ENCODE measurements around the gene KRTAP1-4. TPM values are rescaled to one million over a fixed set of nuclear protein-coding genes. Genes with fewer than 3 reads are reported as not detected.

KRTAP1-4 gene
- total and polyA plus RNA-seq, 2 experiments from 2014 or later = not detected

- Histone ChIP-seq H3K36me3 (ENCODE audit: low read depth) (no peaks in the 10 kb centered on the region), H3K9ac (no peak within 1 kb of the TSS), H3K27me3 (replicated peaks; ENCODE audit: insufficient read depth) (no peaks in the 10 kb centered on the region), H3K9me2 (ENCODE audit: insufficient read depth) (no peaks in the 10 kb centered on the region), H3K4me2 (ENCODE audit: unreplicated experiment) (no peak within 1 kb of the TSS), H4K20me1 (ENCODE audit: insufficient read depth) (no peaks in the 10 kb centered on the region), H3K9me3 (ENCODE audit: low read depth) (no peaks in the 10 kb centered on the region), H3K4me1 (ENCODE audit: insufficient read depth) (no peaks in the 10 kb centered on the region), H2AFZ (peak within 1 kb of the TSS; percentile 57; the same call in 1 of the 2 replicates), H3K4me3 (no peak within 1 kb of the TSS), H3K79me2 (ENCODE audit: insufficient read depth) (no peaks in the 10 kb centered on the region), H3K27ac (no peak within 1 kb of the TSS), H3F3A (ENCODE audit: insufficient read depth) (no peaks in the 10 kb centered on the region)
- in situ Hi-C loops (cut with MboI) = no loop called here
- no peak for DNase-seq
- WGBS, 2 experiments (ENCODE audit: low coverage in 1 of 2, low lambda C conversion rate in 2 of 2, missing lambda C conversion rate in 2 of 2) = 17 to 27% methylated on average over 3 of the region's 3 CpGs
- TF ChIP-seq EZH2 (IDR thresholded peaks at IDR 0.05; ENCODE audit: insufficient read depth, poor library complexity, severe bottlenecking) (no peak), EZH2phosphoT487 (IDR thresholded peaks at IDR 0.05; ENCODE audit: insufficient read depth, low read depth) (no peak)
Observed at GRCh38 chr17:40984226-40984625, 45.8 kb downstream of the KRTAP1-4 start, which contains the start of gene KRT40. TSS of gene KRT40 (minus strand) at chr17:40984326. CDS start at chr17:40984273, 53 bp downstream.

- no peak for DNase-seq
- Histone ChIP-seq H3K4me1 (ENCODE audit: insufficient read depth) (no peaks in the 10 kb centered on the region), H3K9ac (no peak overlapping the region), H3K9me2 (ENCODE audit: insufficient read depth) (no peaks in the 10 kb centered on the region), H3K36me3 (ENCODE audit: low read depth) (no peaks in the 10 kb centered on the region), H3F3A (ENCODE audit: insufficient read depth) (no peaks in the 10 kb centered on the region), H3K79me2 (ENCODE audit: insufficient read depth) (no peaks in the 10 kb centered on the region), H3K27me3 (replicated peaks; ENCODE audit: insufficient read depth) (no peaks in the 10 kb centered on the region), H3K4me2 (ENCODE audit: unreplicated experiment) (no peak overlapping the region), H4K20me1 (ENCODE audit: insufficient read depth) (no peaks in the 10 kb centered on the region), H3K27ac (no peak overlapping the region), H2AFZ (no peak overlapping the region), H3K4me3 (no peak overlapping the region), H3K9me3 (ENCODE audit: low read depth) (no peaks in the 10 kb centered on the region)
- in situ Hi-C loops (cut with MboI) = no loop called here
- no peak for TF ChIP-seq EZH2phosphoT487 (IDR thresholded peaks at IDR 0.05; ENCODE audit: insufficient read depth, low read depth)
- TF ChIP-seq EZH2 (IDR thresholded peaks at IDR 0.05; ENCODE audit: insufficient read depth, poor library complexity, severe bottlenecking) = no peak
- 51 to 53% methylated on average over 5 of the region's 5 CpGs for WGBS, 2 experiments (ENCODE audit: low coverage in 1 of 2, low lambda C conversion rate in 2 of 2, missing lambda C conversion rate in 2 of 2)
Observed at GRCh38 chr17:40981115-40981514, 48.9 kb downstream of the KRTAP1-4 start.

- 76 to 96% methylated on average over 8 of the region's 8 CpGs for WGBS, 2 experiments (ENCODE audit: low coverage in 1 of 2, low lambda C conversion rate in 2 of 2, missing lambda C conversion rate in 2 of 2)
- Histone ChIP-seq H3K36me3 (ENCODE audit: low read depth) (no peaks in the 10 kb centered on the region), H3K9me3 (ENCODE audit: low read depth) (no peaks in the 10 kb centered on the region), H3K4me3 (no peak overlapping the region), H3K27ac (no peak overlapping the region), H3K4me1 (ENCODE audit: insufficient read depth) (no peaks in the 10 kb centered on the region), H3F3A (ENCODE audit: insufficient read depth) (no peaks in the 10 kb centered on the region), H3K79me2 (ENCODE audit: insufficient read depth) (no peaks in the 10 kb centered on the region), H3K4me2 (ENCODE audit: unreplicated experiment) (no peak overlapping the region), H3K27me3 (replicated peaks; ENCODE audit: insufficient read depth) (no peaks in the 10 kb centered on the region), H3K9ac (no peak overlapping the region), H2AFZ (no peak overlapping the region), H3K9me2 (ENCODE audit: insufficient read depth) (no peaks in the 10 kb centered on the region), H4K20me1 (ENCODE audit: insufficient read depth) (no peaks in the 10 kb centered on the region)
- no peak for DNase-seq
- in situ Hi-C loops (cut with MboI) = no loop called here
- TF ChIP-seq EZH2 (IDR thresholded peaks at IDR 0.05; ENCODE audit: insufficient read depth, poor library complexity, severe bottlenecking) (no peak), EZH2phosphoT487 (IDR thresholded peaks at IDR 0.05; ENCODE audit: insufficient read depth, low read depth) (no peak)
Observed at GRCh38 chr17:40980596-40980995, 49.4 kb downstream of the KRTAP1-4 start.

GRCh38 chr17:40980117-40980516 is 49.9 kb downstream of the KRTAP1-4 start:
- no peaks in the 10 kb centered on the region for H4K20me1 ChIP-seq (ENCODE audit: insufficient read depth)
- H3K4me2 ChIP-seq (ENCODE audit: unreplicated experiment) = no peak overlapping the region
- H3K9me3 ChIP-seq (ENCODE audit: low read depth) = no peaks in the 10 kb centered on the region
- no peaks in the 10 kb centered on the region for H3K9me2 ChIP-seq (ENCODE audit: insufficient read depth)
- no peak overlapping the region for H3K9ac ChIP-seq
- no peak overlapping the region for H2AFZ ChIP-seq
- H3K36me3 ChIP-seq (ENCODE audit: low read depth) = no peaks in the 10 kb centered on the region
- WGBS, 2 experiments (ENCODE audit: low coverage in 1 of 2, low lambda C conversion rate in 2 of 2, missing lambda C conversion rate in 2 of 2) = 96% methylated on average over 3 of the region's 3 CpGs
- in situ Hi-C loops (cut with MboI) = no loop called here
- no peak overlapping the region for H3K4me3 ChIP-seq
- no peaks in the 10 kb centered on the region for H3K27me3 ChIP-seq (replicated peaks; ENCODE audit: insufficient read depth)
- H3K27ac ChIP-seq = no peak overlapping the region
- no peaks in the 10 kb centered on the region for H3K79me2 ChIP-seq (ENCODE audit: insufficient read depth)
- H3K4me1 ChIP-seq (ENCODE audit: insufficient read depth) = no peaks in the 10 kb centered on the region
- no peaks in the 10 kb centered on the region for H3F3A ChIP-seq (ENCODE audit: insufficient read depth)
- no peak for DNase-seq
- TF ChIP-seq EZH2phosphoT487 (IDR thresholded peaks at IDR 0.05; ENCODE audit: insufficient read depth, low read depth) (no peak), EZH2 (IDR thresholded peaks at IDR 0.05; ENCODE audit: insufficient read depth, poor library complexity, severe bottlenecking) (no peak)

Small RNA genes lying within 50 kb of the gene (small RNA-seq; reads per million reads assigned to genes)
- gene KRTAP3-4P (ENCODE audit: low read depth, low replicate concordance) = not detected

Other genes starting within 250 kb of the KRTAP1-4 start
Only the 30 nearest of the 38 such genes appear.
- gene KRT12, start 163.0 kb downstream of the KRTAP1-4 start, total RNA-seq (2014; rRNA removed; shearing (Covaris generic)) = not detected in 2 replicates
- not detected in 2 replicates for gene KRT12, start 163.0 kb downstream of the KRTAP1-4 start, polyA plus RNA-seq (2016; fragmentation: Nextera tagmentation; extraction: Ambion mirVana)
- not detected in 2 replicates for gene KRT20, start 145.0 kb downstream of the KRTAP1-4 start, total RNA-seq (2014; rRNA removed; shearing (Covaris generic))
- gene KRT20, start 145.0 kb downstream of the KRTAP1-4 start, polyA plus RNA-seq (2016; fragmentation: Nextera tagmentation; extraction: Ambion mirVana) = not detected in 2 replicates
- gene KRT23, start 92.5 kb downstream of the KRTAP1-4 start, total RNA-seq (2014; rRNA removed; shearing (Covaris generic)) = not detected in 2 replicates
- gene KRT23, start 92.5 kb downstream of the KRTAP1-4 start, polyA plus RNA-seq (2016; fragmentation: Nextera tagmentation; extraction: Ambion mirVana) = 0.13 TPM in 1 of 2 replicates, not detected in the other
- gene KRT39, start 63.2 kb downstream of the KRTAP1-4 start, total RNA-seq (2014; rRNA removed; shearing (Covaris generic)) = not detected in 2 replicates
- gene KRT39, start 63.2 kb downstream of the KRTAP1-4 start, polyA plus RNA-seq (2016; fragmentation: Nextera tagmentation; extraction: Ambion mirVana) = not detected in 2 replicates
- gene KRT40, start 45.9 kb downstream of the KRTAP1-4 start, total RNA-seq (2014; rRNA removed; shearing (Covaris generic)) = not detected in 2 replicates
- not detected in 2 replicates for gene KRT40, start 45.9 kb downstream of the KRTAP1-4 start, polyA plus RNA-seq (2016; fragmentation: Nextera tagmentation; extraction: Ambion mirVana)
- not detected in 2 replicates for gene KRTAP3-3, start 36.0 kb downstream of the KRTAP1-4 start, total RNA-seq (2014; rRNA removed; shearing (Covaris generic))
- gene KRTAP3-3, start 36.0 kb downstream of the KRTAP1-4 start, polyA plus RNA-seq (2016; fragmentation: Nextera tagmentation; extraction: Ambion mirVana) = not detected in 2 replicates
- gene KRTAP3-2, start 30.3 kb downstream of the KRTAP1-4 start, total RNA-seq (2014; rRNA removed; shearing (Covaris generic)) = not detected in 2 replicates
- gene KRTAP3-2, start 30.3 kb downstream of the KRTAP1-4 start, polyA plus RNA-seq (2016; fragmentation: Nextera tagmentation; extraction: Ambion mirVana) = not detected in 2 replicates
- not detected in 2 replicates for gene KRTAP3-1, start 21.1 kb downstream of the KRTAP1-4 start, total RNA-seq (2014; rRNA removed; shearing (Covaris generic))
- not detected in 2 replicates for gene KRTAP3-1, start 21.1 kb downstream of the KRTAP1-4 start, polyA plus RNA-seq (2016; fragmentation: Nextera tagmentation; extraction: Ambion mirVana)
- gene KRTAP1-5, start 3.0 kb downstream of the KRTAP1-4 start, total RNA-seq (2014; rRNA removed; shearing (Covaris generic)) = 49.2 and 64.1 TPM in 2 replicates
- 127 and 134 TPM in 2 replicates for gene KRTAP1-5, start 3.0 kb downstream of the KRTAP1-4 start, polyA plus RNA-seq (2016; fragmentation: Nextera tagmentation; extraction: Ambion mirVana)
- not detected in 2 replicates for gene KRTAP1-3, start 4.7 kb upstream of the KRTAP1-4 start, total RNA-seq (2014; rRNA removed; shearing (Covaris generic))
- gene KRTAP1-3, start 4.7 kb upstream of the KRTAP1-4 start, polyA plus RNA-seq (2016; fragmentation: Nextera tagmentation; extraction: Ambion mirVana) = not detected in 2 replicates
- gene KRTAP1-1, start 11.3 kb upstream of the KRTAP1-4 start, total RNA-seq (2014; rRNA removed; shearing (Covaris generic)) = 1.6 and 4.2 TPM in 2 replicates
- gene KRTAP1-1, start 11.3 kb upstream of the KRTAP1-4 start, polyA plus RNA-seq (2016; fragmentation: Nextera tagmentation; extraction: Ambion mirVana) = 2.6 and 3.3 TPM in 2 replicates
- gene KRTAP2-1, start 17.1 kb upstream of the KRTAP1-4 start, total RNA-seq (2014; rRNA removed; shearing (Covaris generic)) = not detected in 2 replicates
- not detected in 2 replicates for gene KRTAP2-1, start 17.1 kb upstream of the KRTAP1-4 start, polyA plus RNA-seq (2016; fragmentation: Nextera tagmentation; extraction: Ambion mirVana)
- not detected in 2 replicates for gene KRTAP2-2, start 25.0 kb upstream of the KRTAP1-4 start, total RNA-seq (2014; rRNA removed; shearing (Covaris generic))
- gene KRTAP2-2, start 25.0 kb upstream of the KRTAP1-4 start, polyA plus RNA-seq (2016; fragmentation: Nextera tagmentation; extraction: Ambion mirVana) = 0.51 and 0.74 TPM in 2 replicates
- gene KRTAP2-3, start 29.9 kb upstream of the KRTAP1-4 start, total RNA-seq (2014; rRNA removed; shearing (Covaris generic)) = 0.38 and 13.4 TPM in 2 replicates
- gene KRTAP2-3, start 29.9 kb upstream of the KRTAP1-4 start, polyA plus RNA-seq (2016; fragmentation: Nextera tagmentation; extraction: Ambion mirVana) = 54.3 and 55.2 TPM in 2 replicates
- gene KRTAP2-4, start 35.7 kb upstream of the KRTAP1-4 start, total RNA-seq (2014; rRNA removed; shearing (Covaris generic)) = not detected in 2 replicates
- gene KRTAP2-4, start 35.7 kb upstream of the KRTAP1-4 start, polyA plus RNA-seq (2016; fragmentation: Nextera tagmentation; extraction: Ambion mirVana) = not detected in 2 replicates
- gene KRTAP4-7, start 54.0 kb upstream of the KRTAP1-4 start, total RNA-seq (2014; rRNA removed; shearing (Covaris generic)) = not detected in 2 replicates
- gene KRTAP4-7, start 54.0 kb upstream of the KRTAP1-4 start, polyA plus RNA-seq (2016; fragmentation: Nextera tagmentation; extraction: Ambion mirVana) = not detected in 2 replicates
- gene KRTAP4-8, start 67.9 kb upstream of the KRTAP1-4 start, total RNA-seq (2014; rRNA removed; shearing (Covaris generic)) = not detected in 2 replicates
- gene KRTAP4-8, start 67.9 kb upstream of the KRTAP1-4 start, polyA plus RNA-seq (2016; fragmentation: Nextera tagmentation; extraction: Ambion mirVana) = 0.20 TPM in 1 of 2 replicates, not detected in the other
- not detected in 2 replicates for gene KRTAP4-16, start 72.0 kb upstream of the KRTAP1-4 start, total RNA-seq (2014; rRNA removed; shearing (Covaris generic))
- gene KRTAP4-16, start 72.0 kb upstream of the KRTAP1-4 start, polyA plus RNA-seq (2016; fragmentation: Nextera tagmentation; extraction: Ambion mirVana) = not detected in 2 replicates
- gene KRTAP4-9, start 75.2 kb upstream of the KRTAP1-4 start, total RNA-seq (2014; rRNA removed; shearing (Covaris generic)) = not detected in 2 replicates
- gene KRTAP4-9, start 75.2 kb upstream of the KRTAP1-4 start, polyA plus RNA-seq (2016; fragmentation: Nextera tagmentation; extraction: Ambion mirVana) = 0.49 and 0.51 TPM in 2 replicates
- gene KRTAP4-11, start 88.2 kb upstream of the KRTAP1-4 start, total RNA-seq (2014; rRNA removed; shearing (Covaris generic)) = not detected in 2 replicates
- gene KRTAP4-11, start 88.2 kb upstream of the KRTAP1-4 start, polyA plus RNA-seq (2016; fragmentation: Nextera tagmentation; extraction: Ambion mirVana) = 0.29 TPM in 1 of 2 replicates, not detected in the other
- gene KRTAP4-12, start 94.0 kb upstream of the KRTAP1-4 start, total RNA-seq (2014; rRNA removed; shearing (Covaris generic)) = not detected in 2 replicates
- 1.7 and 1.8 TPM in 2 replicates for gene KRTAP4-12, start 94.0 kb upstream of the KRTAP1-4 start, polyA plus RNA-seq (2016; fragmentation: Nextera tagmentation; extraction: Ambion mirVana)
- gene KRTAP4-6, start 110.3 kb upstream of the KRTAP1-4 start, total RNA-seq (2014; rRNA removed; shearing (Covaris generic)) = not detected in 2 replicates
- not detected in 2 replicates for gene KRTAP4-6, start 110.3 kb upstream of the KRTAP1-4 start, polyA plus RNA-seq (2016; fragmentation: Nextera tagmentation; extraction: Ambion mirVana)
- not detected in 2 replicates for gene KRTAP4-5, start 119.6 kb upstream of the KRTAP1-4 start, total RNA-seq (2014; rRNA removed; shearing (Covaris generic))
- not detected in 2 replicates for gene KRTAP4-5, start 119.6 kb upstream of the KRTAP1-4 start, polyA plus RNA-seq (2016; fragmentation: Nextera tagmentation; extraction: Ambion mirVana)
- not detected in 2 replicates for gene KRTAP4-4, start 130.6 kb upstream of the KRTAP1-4 start, total RNA-seq (2014; rRNA removed; shearing (Covaris generic))
- gene KRTAP4-4, start 130.6 kb upstream of the KRTAP1-4 start, polyA plus RNA-seq (2016; fragmentation: Nextera tagmentation; extraction: Ambion mirVana) = not detected in 2 replicates
- not detected in 2 replicates for gene KRTAP4-3, start 138.0 kb upstream of the KRTAP1-4 start, total RNA-seq (2014; rRNA removed; shearing (Covaris generic))
- gene KRTAP4-3, start 138.0 kb upstream of the KRTAP1-4 start, polyA plus RNA-seq (2016; fragmentation: Nextera tagmentation; extraction: Ambion mirVana) = not detected in 2 replicates
- not detected in 2 replicates for gene KRTAP4-2, start 148.0 kb upstream of the KRTAP1-4 start, total RNA-seq (2014; rRNA removed; shearing (Covaris generic))
- not detected in 2 replicates for gene KRTAP4-2, start 148.0 kb upstream of the KRTAP1-4 start, polyA plus RNA-seq (2016; fragmentation: Nextera tagmentation; extraction: Ambion mirVana)
- 0.76 TPM in 1 of 2 replicates, not detected in the other for gene KRTAP4-1, start 154.7 kb upstream of the KRTAP1-4 start, total RNA-seq (2014; rRNA removed; shearing (Covaris generic))
- not detected in 2 replicates for gene KRTAP4-1, start 154.7 kb upstream of the KRTAP1-4 start, polyA plus RNA-seq (2016; fragmentation: Nextera tagmentation; extraction: Ambion mirVana)
- not detected in 2 replicates for gene KRTAP9-1, start 159.7 kb upstream of the KRTAP1-4 start, total RNA-seq (2014; rRNA removed; shearing (Covaris generic))
- gene KRTAP9-1, start 159.7 kb upstream of the KRTAP1-4 start, polyA plus RNA-seq (2016; fragmentation: Nextera tagmentation; extraction: Ambion mirVana) = not detected in 2 replicates
- gene KRTAP9-2, start 196.5 kb upstream of the KRTAP1-4 start, total RNA-seq (2014; rRNA removed; shearing (Covaris generic)) = not detected in 2 replicates
- not detected in 2 replicates for gene KRTAP9-2, start 196.5 kb upstream of the KRTAP1-4 start, polyA plus RNA-seq (2016; fragmentation: Nextera tagmentation; extraction: Ambion mirVana)
- gene KRTAP9-3, start 202.3 kb upstream of the KRTAP1-4 start, total RNA-seq (2014; rRNA removed; shearing (Covaris generic)) = not detected in 2 replicates
- gene KRTAP9-3, start 202.3 kb upstream of the KRTAP1-4 start, polyA plus RNA-seq (2016; fragmentation: Nextera tagmentation; extraction: Ambion mirVana) = not detected in 2 replicates

All from GM23248 (cell line).